PFSK-1 (cell line): ENCODE results near the gene CHCHD1.

Experiments
- POLR2AphosphoS5 ChIP-seq: IDR thresholded peaks from 2 replicates; pipeline ENCODE4 v1.6.1; 2012; ENCODE audit warnings: low read depth, mild to moderate bottlenecking, control low read depth, low read length, moderate library complexity
- SIN3A ChIP-seq: IDR thresholded peaks from 2 replicates; pipeline ENCODE4 v1.6.1; 2012; ENCODE audit warnings: mild to moderate bottlenecking, low read length, moderate library complexity, borderline replicate concordance; ENCODE audit not compliant: insufficient read depth
- TAF1 ChIP-seq: IDR thresholded peaks from 2 replicates; pipeline ENCODE4 v1.6.1; 2012; ENCODE audit warnings: low read length, control low read depth, borderline replicate concordance; ENCODE audit not compliant: insufficient read depth

- no peak for TF ChIP-seq TAF1
- no peak for TF ChIP-seq POLR2AphosphoS5
- TF ChIP-seq SIN3A: no peak
These were observed 25.7 kb upstream of the CHCHD1 start for GRCh38 chr10:73756183-73756582.
